ENCODE results near the gene NUCKS1.

GRCh38 chr1:205744403-205744802 is 5.6 kb downstream of the NUCKS1 start:
- TF ChIP-seq CEBPB (IDR thresholded peaks at IDR 0.05; ENCODE audit: borderline replicate concordance in 1 of 2, low read depth in 2 of 2, low read length in 2 of 2) (no peak), CBFB (IDR thresholded peaks at IDR 0.05; ENCODE audit: low read depth) (no peak), RCOR1 (conservative IDR thresholded peaks at IDR 0.05; ENCODE audit: low read depth, low read length) (no peak), RAD21 (IDR thresholded peaks at IDR 0.05; ENCODE audit: insufficient read depth, low read depth, low read length) (no peak), GABPA (IDR thresholded peaks at IDR 0.05; ENCODE audit: low read depth) (no peak), CHD2 (IDR thresholded peaks at IDR 0.05; ENCODE audit: borderline replicate concordance, low read depth, low read length) (no peak), CTCF (IDR thresholded peaks at IDR 0.05 in 2 of 3, conservative IDR thresholded peaks at IDR 0.05 in 1 of 3; ENCODE audit: control insufficient read depth in 2 of 3, extremely low read depth in 1 of 3, insufficient read depth in 1 of 3, low read depth in 3 of 3, low read length in 3 of 3) (no peak), MTA2 (IDR thresholded peaks at IDR 0.05; ENCODE audit: low read depth) (no peak), ATF7 (IDR thresholded peaks at IDR 0.05; ENCODE audit: low read depth) (no peak), ZNF622 (IDR thresholded peaks at IDR 0.05) (no peak), BRCA1 (IDR thresholded peaks at IDR 0.05; ENCODE audit: low read depth, low read length) (no peak), REST (IDR thresholded peaks at IDR 0.05; ENCODE audit: low read depth, low read length) (no peak)
- TF ChIP-seq, protein P1, sequence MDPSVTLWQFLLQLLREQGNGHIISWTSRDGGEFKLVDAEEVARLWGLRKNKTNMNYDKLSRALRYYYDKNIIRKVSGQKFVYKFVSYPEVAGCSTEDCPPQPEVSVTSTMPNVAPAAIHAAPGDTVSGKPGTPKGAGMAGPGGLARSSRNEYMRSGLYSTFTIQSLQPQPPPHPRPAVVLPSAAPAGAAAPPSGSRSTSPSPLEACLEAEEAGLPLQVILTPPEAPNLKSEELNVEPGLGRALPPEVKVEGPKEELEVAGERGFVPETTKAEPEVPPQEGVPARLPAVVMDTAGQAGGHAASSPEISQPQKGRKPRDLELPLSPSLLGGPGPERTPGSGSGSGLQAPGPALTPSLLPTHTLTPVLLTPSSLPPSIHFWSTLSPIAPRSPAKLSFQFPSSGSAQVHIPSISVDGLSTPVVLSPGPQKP (IDR thresholded peaks at IDR 0.05; ENCODE audit: low read depth, low read length), result no peak

All from GM12878 (cell line).